Bronchial epithelial cell (primary cell): ENCODE results near the gene TRAF3IP3. TPM values are rescaled to one million over a fixed set of nuclear protein-coding genes. Genes with fewer than 3 reads are reported as not detected.

Experiments
- DNase-seq: peaks from one replicate; pipeline ENCODE4 v3.0.0-alpha.2; 2010; ENCODE audit warnings: low read depth
- FAIRE-seq: peaks from 2 replicates; lab custom pipeline; 2011; peaks lifted over from hg19 to GRCh38; lab: Jason Lieb, UNC
- H3K27me3 ChIP-seq: 2 replicates; pipeline ENCODE4 v1.5.1; 2011; ENCODE audit warnings: low read length; ENCODE audit not compliant: control insufficient read depth, insufficient read depth
- H3K36me3 ChIP-seq: 2 replicates; pipeline ENCODE4 v1.5.1; 2011; ENCODE audit warnings: low read length; ENCODE audit not compliant: control insufficient read depth, insufficient read depth
- H3K4me3 ChIP-seq: 2 replicates; pipeline ENCODE4 v1.5.1; 2011; ENCODE audit warnings: mild to moderate bottlenecking, low read depth, low read length, control low read depth
- total RNA-seq: library from RNA; depleted of rRNA; stranded (reverse); fragments of >200 nt; gene quantifications from 2 replicates; pipeline ENCODE4 v1.2.1, GENCODE V29; 2014
- TF ChIP-seq, protein P1 (sequence below): IDR thresholded peaks from 2 replicates; pipeline ENCODE4 v1.5.1; 2011; ENCODE audit warnings: mild to moderate bottlenecking, moderate library complexity, low read length, control low read depth, inconsistent platforms; ENCODE audit not compliant: insufficient read depth, severe bottlenecking

The TRAF3IP3 gene
- total RNA-seq, 1 donor from 2014 or later = not detected

DNA sequence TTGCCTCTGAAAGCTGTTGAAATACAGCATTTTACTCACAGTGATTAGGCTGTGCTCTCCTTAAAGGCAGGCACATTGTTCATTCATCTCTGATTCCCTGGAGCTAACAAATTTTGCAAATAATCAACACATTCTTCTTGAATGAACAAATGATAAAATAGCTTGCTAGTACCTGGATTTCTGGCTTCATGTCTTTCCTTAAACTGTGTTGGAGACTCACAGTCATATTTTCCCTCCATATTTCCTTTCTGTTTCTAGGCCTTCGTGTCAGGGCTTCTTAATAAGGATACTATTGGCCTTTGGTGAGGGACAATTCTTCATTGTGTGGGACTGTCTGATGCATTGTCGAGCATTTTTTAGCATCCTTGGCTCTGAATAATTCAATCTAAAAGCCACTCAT lies 41.5 kb upstream of the TRAF3IP3 start:
- no peaks in the 10 kb centered on the region for H3K36me3 ChIP-seq
- DNase-seq = no peak
- no peaks in the 10 kb centered on the region for H3K27me3 ChIP-seq
- TF ChIP-seq, protein P1, sequence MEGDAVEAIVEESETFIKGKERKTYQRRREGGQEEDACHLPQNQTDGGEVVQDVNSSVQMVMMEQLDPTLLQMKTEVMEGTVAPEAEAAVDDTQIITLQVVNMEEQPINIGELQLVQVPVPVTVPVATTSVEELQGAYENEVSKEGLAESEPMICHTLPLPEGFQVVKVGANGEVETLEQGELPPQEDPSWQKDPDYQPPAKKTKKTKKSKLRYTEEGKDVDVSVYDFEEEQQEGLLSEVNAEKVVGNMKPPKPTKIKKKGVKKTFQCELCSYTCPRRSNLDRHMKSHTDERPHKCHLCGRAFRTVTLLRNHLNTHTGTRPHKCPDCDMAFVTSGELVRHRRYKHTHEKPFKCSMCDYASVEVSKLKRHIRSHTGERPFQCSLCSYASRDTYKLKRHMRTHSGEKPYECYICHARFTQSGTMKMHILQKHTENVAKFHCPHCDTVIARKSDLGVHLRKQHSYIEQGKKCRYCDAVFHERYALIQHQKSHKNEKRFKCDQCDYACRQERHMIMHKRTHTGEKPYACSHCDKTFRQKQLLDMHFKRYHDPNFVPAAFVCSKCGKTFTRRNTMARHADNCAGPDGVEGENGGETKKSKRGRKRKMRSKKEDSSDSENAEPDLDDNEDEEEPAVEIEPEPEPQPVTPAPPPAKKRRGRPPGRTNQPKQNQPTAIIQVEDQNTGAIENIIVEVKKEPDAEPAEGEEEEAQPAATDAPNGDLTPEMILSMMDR = no peak
- no peak overlapping the region for H3K4me3 ChIP-seq
- FAIRE-seq = no peak

GRCh38 chr1:209715314-209715713 lies 40.5 kb upstream of the TRAF3IP3 start:
- TF ChIP-seq, protein P1 = no peak
- Histone ChIP-seq H3K27me3 (no peaks in the 10 kb centered on the region), H3K36me3 (no peaks in the 10 kb centered on the region), H3K4me3 (no peak overlapping the region)
- DNase-seq = peak; percentile 43
- FAIRE-seq = no peak

- Histone ChIP-seq H3K36me3 (no peaks in the 10 kb centered on the region), H3K27me3 (no peaks in the 10 kb centered on the region), H3K4me3 (no peak overlapping the region)
- FAIRE-seq = no peak
- DNase-seq = no peak
- TF ChIP-seq, protein P1 = no peak
These were observed 38.0 kb upstream of the TRAF3IP3 start for GRCh38 chr1:209717818-209718217.

- no peak for DNase-seq
- Histone ChIP-seq H3K4me3 (no peak overlapping the region), H3K36me3 (no peaks in the 10 kb centered on the region), H3K27me3 (no peaks in the 10 kb centered on the region)
- TF ChIP-seq, protein P1 = no peak
- no peak for FAIRE-seq
These were observed 35.5 kb upstream of the TRAF3IP3 start for GRCh38 chr1:209720326-209720725.

- TF ChIP-seq, protein P1 = no peak
- no peaks in the 10 kb centered on the region for H3K36me3 ChIP-seq
- H3K4me3 ChIP-seq = no peak overlapping the region
- FAIRE-seq (no peak), DNase-seq (no peak)
- no peaks in the 10 kb centered on the region for H3K27me3 ChIP-seq
These were observed 35.0 kb upstream of the TRAF3IP3 start for GRCh38 chr1:209720826-209721225.

DNA sequence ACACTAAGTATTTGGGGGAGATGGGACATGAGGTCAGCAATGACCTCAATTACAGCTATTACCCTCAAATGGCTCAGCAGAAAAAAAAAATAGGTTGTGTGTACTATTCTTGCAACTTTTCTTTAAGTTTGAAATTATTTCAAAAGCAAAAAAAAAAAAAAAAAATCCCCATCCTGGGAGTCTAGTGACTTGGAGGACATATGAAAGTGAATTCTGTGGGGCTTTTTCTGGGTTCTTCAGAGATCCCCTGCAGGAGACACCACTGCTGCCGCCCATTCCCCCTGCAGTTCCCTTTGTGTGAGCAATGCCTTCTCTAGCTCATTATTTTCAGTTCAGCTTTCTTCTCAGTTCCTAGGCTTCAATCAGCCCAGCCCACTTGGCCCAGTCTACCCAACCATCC lies 34.5 kb upstream of the TRAF3IP3 start:
- Histone ChIP-seq H3K4me3 (no peak overlapping the region), H3K27me3 (no peaks in the 10 kb centered on the region), H3K36me3 (no peaks in the 10 kb centered on the region)
- FAIRE-seq (no peak), DNase-seq (no peak)
- TF ChIP-seq, protein P1 = no peak
